ENCODE results near the gene FYN.

Gene FYN

DNA sequence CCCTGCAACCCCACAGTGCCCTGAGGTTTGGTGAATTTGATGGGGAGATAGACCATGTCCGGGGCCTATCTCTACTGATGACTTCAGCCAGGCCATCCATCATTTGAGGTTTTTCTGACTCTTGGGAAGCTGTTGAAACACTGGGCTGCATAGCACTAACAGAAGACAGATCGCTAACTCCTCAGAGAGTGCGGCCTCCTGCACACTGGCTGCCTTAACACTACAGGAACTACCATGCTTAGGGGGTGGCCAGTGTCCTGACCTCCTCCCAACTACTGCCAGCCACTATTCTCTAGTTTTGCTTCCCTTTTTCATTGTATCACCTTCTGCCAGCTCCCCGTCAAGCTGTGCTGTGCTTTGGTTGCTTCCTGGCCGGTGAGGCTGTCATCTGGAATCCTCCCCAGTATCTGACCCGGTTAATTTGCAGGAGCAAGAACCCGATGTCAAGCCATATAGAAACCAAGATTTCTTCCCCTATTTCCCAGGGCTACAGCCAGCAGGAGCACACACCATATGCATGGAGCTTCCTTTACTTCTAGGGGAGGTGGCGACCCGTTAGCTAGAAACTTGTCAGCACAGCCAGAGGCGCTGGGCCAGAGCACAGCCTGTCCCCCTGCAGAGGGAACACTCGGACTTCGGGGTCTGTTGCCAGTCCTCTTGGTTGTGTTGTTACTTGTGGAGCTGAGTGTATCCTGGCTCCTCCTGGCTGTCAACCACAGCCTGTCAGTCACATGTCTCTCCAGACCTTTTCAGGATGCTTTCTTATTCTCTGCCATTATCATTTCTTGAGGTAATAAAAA, 210.3 kb downstream of the FYN start:
- no peak overlapping the region for H3K27ac ChIP-seq
- TF ChIP-seq CTCF (IDR thresholded peaks at IDR 0.05; ENCODE audit: low read depth, low read length) = no peak
- peaks cover 3% of the 10 kb centered on the region; the same call in 1 of the 2 replicates for H3K36me3 ChIP-seq
- H3K4me3 ChIP-seq (ENCODE audit: low read depth, low read length) = no peak overlapping the region
- DNase-seq = no peak
- no peaks in the 10 kb centered on the region for H3K27me3 ChIP-seq (ENCODE audit: insufficient read depth, low read depth, severe bottlenecking)
- no peaks in the 10 kb centered on the region for H3K9me3 ChIP-seq (ENCODE audit: severe bottlenecking)

DNA sequence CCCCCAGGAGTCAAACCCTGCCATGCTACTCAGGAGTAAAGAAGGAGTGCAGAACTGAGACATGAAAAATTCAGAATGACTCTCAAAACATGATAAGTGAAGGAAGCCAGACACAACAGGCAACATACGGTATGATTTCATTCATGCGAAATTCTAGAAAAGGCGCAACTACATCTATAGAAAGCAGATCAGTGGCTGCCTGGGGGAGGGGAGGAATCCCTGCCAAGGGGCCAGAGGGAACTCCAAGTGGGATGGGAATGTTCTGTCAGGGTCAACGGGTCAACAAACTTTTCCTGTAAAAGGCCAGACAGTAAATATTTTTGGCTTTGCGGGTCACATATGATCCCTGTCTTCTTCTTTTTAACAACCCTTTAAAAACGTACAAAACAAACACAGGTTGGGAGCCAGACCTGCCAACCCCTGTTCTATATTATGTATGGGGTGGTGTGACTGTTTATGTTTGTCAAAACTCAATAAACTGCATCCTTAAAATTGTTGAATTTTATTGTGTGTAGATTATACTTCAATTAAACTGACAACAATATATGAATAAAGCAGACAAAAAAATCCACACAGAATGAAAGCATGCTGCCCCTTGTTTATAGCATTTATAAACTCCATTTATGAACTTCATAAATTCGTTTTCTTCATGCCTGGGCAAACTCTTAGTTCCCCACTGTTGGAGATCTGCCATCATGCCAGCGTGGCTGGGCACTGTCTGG, 211.0 kb downstream of the FYN start:
- H3K27ac ChIP-seq = no peak overlapping the region
- no peaks in the 10 kb centered on the region for H3K9me3 ChIP-seq (ENCODE audit: severe bottlenecking)
- no peak overlapping the region for H3K4me3 ChIP-seq (ENCODE audit: low read depth, low read length)
- DNase-seq = no peak
- no peaks in the 10 kb centered on the region for H3K27me3 ChIP-seq (ENCODE audit: insufficient read depth, low read depth, severe bottlenecking)
- TF ChIP-seq CTCF (IDR thresholded peaks at IDR 0.05; ENCODE audit: low read depth, low read length) = no peak
- H3K36me3 ChIP-seq = peaks cover 3% of the 10 kb centered on the region; the same call in 1 of the 2 replicates

- Histone ChIP-seq H3K27me3 (ENCODE audit: insufficient read depth, low read depth, severe bottlenecking) (no peaks in the 10 kb centered on the region), H3K4me3 (ENCODE audit: low read depth, low read length) (no peak overlapping the region), H3K36me3 (peaks cover 3% of the 10 kb centered on the region; the same call in 1 of the 2 replicates), H3K27ac (no peak overlapping the region), H3K9me3 (ENCODE audit: severe bottlenecking) (no peaks in the 10 kb centered on the region)
- no peak for TF ChIP-seq CTCF (IDR thresholded peaks at IDR 0.05; ENCODE audit: low read depth, low read length)
- DNase-seq = peak; percentile 41
Observed at GRCh38 chr6:111661541-111662061, 211.7 kb downstream of the FYN start.

DNA sequence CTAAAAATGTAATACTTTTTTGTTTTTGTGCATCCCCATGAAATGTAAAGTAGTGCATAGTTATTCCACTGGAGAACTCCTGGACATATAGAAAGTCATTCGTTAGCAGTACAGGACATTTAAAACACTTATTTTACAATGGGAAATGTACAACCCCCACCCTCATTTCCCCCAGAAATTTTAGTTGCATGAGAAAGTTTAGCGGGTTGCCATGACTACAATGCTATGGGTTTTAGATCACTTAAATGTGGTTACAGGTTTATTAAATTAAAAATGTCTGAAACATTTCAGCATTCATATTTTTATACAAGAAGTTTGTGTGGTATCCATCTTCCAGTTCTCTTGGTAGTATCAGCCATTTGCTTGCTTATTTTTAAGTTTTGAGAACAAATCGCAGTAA, 212.7 kb downstream of the FYN start:
- H3K9me3 ChIP-seq (ENCODE audit: severe bottlenecking) = no peaks in the 10 kb centered on the region
- no peaks in the 10 kb centered on the region for H3K27me3 ChIP-seq (ENCODE audit: insufficient read depth, low read depth, severe bottlenecking)
- no peak overlapping the region for H3K4me3 ChIP-seq (ENCODE audit: low read depth, low read length)
- DNase-seq = no peak
- peaks cover 3% of the 10 kb centered on the region; the same call in 1 of the 2 replicates for H3K36me3 ChIP-seq
- TF ChIP-seq CTCF (IDR thresholded peaks at IDR 0.05; ENCODE audit: low read depth, low read length) = no peak
- no peak overlapping the region for H3K27ac ChIP-seq

DNA sequence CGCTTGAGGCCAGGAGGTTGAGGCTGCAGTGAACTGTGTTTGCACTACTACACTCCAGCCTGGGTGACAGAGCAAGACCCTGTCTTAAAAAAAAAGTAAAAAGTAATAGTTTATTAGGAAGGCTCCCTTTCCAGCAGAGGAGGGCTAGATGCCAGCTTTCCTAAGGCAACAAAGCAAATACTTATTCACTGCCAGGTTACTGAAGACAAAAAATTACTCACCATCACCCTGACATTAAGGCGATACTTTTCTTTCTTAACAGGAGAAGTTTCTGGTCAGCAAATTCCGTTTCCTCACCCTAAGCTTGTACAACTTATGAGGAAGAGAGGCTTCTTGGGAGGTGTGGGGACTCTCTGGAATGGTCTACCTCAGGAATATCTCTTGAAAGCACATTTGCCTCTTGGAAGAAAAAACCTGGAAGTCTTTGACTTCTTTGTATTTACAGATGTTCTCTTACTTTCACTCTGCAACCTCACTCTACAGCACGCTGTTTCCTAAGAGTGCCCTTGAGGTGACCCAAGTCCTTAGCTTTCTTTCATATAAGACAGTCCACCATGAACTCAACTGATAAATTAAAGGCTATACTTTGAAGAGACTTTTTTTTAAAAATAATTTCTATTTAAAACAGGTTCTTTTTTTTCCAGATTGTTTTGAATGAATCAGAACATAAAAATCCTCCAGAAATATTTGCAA, 214.6 kb downstream of the FYN start:
- Histone ChIP-seq H3K27me3 (ENCODE audit: insufficient read depth, low read depth, severe bottlenecking) (no peaks in the 10 kb centered on the region), H3K36me3 (peaks cover 3% of the 10 kb centered on the region; the same call in 1 of the 2 replicates), H3K9me3 (ENCODE audit: severe bottlenecking) (no peaks in the 10 kb centered on the region), H3K27ac (no peak overlapping the region), H3K4me3 (ENCODE audit: low read depth, low read length) (no peak overlapping the region)
- DNase-seq = no peak
- TF ChIP-seq CTCF (IDR thresholded peaks at IDR 0.05; ENCODE audit: low read depth, low read length) = no peak
